Testis (tissue), 2 donors: ENCODE measurements around the gene BAHCC1.

Source experiments
- POLR2A ChIP-seq: fragments of 450-650 bp; IDR thresholded peaks from one replicate; pipeline ENCODE4 v1.6.1; 2017; ENCODE audit warnings: antibody characterized with exemption, mild to moderate bottlenecking, moderate library complexity
- TF ChIP-seq, protein P1 (sequence below), 3 experiments: fragments of 450-650 bp in 2 of 3; fragments of 200-600 bp in 1 of 3; sonication (generic) in 1 of 3; IDR thresholded peaks; one replicate each; pipeline ENCODE4 v1.5.1; 2016 to 2019; ENCODE audit warnings: antibody characterized with exemption in 3 of 3, mild to moderate bottlenecking in 2 of 3, moderate library complexity in 1 of 3

DNA sequence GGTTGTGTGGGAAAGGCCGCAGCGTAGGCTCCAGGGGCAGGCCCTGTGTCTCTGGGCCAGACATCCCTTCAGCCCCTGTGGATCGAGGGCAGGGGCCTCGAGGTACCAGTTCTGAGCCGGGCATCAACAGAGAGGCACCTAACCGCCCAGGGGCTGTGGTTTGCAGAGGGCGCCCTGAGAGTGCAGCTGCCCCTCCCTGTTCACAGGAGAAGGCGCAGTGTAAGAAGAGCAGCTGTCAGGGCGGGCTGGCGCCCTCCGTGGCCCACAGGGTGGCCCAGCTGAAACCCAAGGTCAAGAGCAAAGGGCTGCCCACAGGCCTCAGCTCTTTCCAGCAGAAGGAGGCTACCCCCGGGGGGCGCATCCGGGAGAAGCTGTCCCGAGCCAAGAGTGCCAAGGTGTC lies 60.8 kb downstream of the BAHCC1 start:
- no peak for TF ChIP-seq POLR2A
- TF ChIP-seq, protein P1, sequence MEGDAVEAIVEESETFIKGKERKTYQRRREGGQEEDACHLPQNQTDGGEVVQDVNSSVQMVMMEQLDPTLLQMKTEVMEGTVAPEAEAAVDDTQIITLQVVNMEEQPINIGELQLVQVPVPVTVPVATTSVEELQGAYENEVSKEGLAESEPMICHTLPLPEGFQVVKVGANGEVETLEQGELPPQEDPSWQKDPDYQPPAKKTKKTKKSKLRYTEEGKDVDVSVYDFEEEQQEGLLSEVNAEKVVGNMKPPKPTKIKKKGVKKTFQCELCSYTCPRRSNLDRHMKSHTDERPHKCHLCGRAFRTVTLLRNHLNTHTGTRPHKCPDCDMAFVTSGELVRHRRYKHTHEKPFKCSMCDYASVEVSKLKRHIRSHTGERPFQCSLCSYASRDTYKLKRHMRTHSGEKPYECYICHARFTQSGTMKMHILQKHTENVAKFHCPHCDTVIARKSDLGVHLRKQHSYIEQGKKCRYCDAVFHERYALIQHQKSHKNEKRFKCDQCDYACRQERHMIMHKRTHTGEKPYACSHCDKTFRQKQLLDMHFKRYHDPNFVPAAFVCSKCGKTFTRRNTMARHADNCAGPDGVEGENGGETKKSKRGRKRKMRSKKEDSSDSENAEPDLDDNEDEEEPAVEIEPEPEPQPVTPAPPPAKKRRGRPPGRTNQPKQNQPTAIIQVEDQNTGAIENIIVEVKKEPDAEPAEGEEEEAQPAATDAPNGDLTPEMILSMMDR (IDR thresholded peaks at IDR 0.05): no peak
